MM.1S (cell line): ENCODE measurements around the gene MAGI3.

Experiments used
- EZH2 ChIP-seq: fragments of 300-600 bp; sonication (generic); optimal IDR thresholded peaks from 2 replicates; pipeline ENCODE3; 2017; ENCODE audit warnings: low read depth, mild to moderate bottlenecking, antibody characterized with exemption, low read length, mixed read lengths
- EZH2phosphoT487 ChIP-seq: fragments of 300-600 bp; sonication (generic); IDR thresholded peaks from 2 replicates; pipeline ENCODE4 v1.6.1; 2018; ENCODE audit warnings: antibody characterized with exemption, low read length
- TF ChIP-seq, protein P1 (sequence below): fragments of 300-600 bp; sonication (generic); IDR thresholded peaks from 2 replicates; pipeline ENCODE4 v1.5.1; 2016; ENCODE audit warnings: antibody characterized with exemption, low read length, mixed read lengths

DNA sequence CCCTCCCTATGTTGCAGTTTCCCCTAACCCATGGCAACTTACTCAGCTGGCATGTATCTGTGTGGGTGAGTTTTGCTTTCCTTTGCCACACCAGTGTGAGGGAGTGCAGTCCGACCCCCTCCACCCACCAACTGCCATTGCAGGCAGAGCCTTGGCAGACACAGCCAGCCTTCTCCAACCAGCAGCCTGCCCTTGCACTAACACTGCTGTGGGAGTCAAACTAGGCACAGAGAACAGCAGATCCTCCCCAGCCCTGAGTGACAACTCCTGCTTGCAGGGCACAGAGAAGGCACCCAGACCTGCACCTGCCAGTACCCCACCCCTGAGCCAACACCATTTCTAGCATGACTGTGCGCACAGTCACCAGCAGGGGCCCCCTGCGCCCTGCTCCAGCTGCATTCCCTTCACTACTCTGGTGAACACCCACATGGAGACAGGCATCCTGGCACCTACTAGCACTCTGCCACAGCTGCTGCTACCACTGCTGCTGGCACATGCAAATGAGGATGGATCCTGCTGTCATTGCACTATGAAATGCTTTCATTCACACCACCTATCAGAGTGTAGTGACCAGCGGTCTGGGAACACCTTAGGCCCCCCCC lies 98.4 kb downstream of the MAGI3 start:
- TF ChIP-seq EZH2 (no peak), EZH2phosphoT487 (no peak)
- TF ChIP-seq, protein P1, sequence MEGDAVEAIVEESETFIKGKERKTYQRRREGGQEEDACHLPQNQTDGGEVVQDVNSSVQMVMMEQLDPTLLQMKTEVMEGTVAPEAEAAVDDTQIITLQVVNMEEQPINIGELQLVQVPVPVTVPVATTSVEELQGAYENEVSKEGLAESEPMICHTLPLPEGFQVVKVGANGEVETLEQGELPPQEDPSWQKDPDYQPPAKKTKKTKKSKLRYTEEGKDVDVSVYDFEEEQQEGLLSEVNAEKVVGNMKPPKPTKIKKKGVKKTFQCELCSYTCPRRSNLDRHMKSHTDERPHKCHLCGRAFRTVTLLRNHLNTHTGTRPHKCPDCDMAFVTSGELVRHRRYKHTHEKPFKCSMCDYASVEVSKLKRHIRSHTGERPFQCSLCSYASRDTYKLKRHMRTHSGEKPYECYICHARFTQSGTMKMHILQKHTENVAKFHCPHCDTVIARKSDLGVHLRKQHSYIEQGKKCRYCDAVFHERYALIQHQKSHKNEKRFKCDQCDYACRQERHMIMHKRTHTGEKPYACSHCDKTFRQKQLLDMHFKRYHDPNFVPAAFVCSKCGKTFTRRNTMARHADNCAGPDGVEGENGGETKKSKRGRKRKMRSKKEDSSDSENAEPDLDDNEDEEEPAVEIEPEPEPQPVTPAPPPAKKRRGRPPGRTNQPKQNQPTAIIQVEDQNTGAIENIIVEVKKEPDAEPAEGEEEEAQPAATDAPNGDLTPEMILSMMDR, result no peak
